ENCODE data around the gene MMP17. TPM values are rescaled to one million over a fixed set of nuclear protein-coding genes. Genes with fewer than 3 reads are reported as not detected.
"Not testable (repeated sequence)": the region's sequence is repeated elsewhere in the genome, so short reads cannot be mapped to it uniquely, and the experiment has no call there.

The MMP17 gene
- total RNA-seq, 2 donors from 2014 or later: not detected

- ATAC-seq: no peak
- peaks cover 6 to 19% of the 10 kb centered on the region in 2 donors for H3K36me3 Mint-ChIP-seq
These were observed 31.2 kb upstream of the MMP17 start for GRCh38 chr12:131796754-131797587.

GRCh38 chr12:131797588-131797934 lies 30.6 kb upstream of the MMP17 start:
- H3K27ac Mint-ChIP-seq: no peak overlapping the region
- H3K9me3 Mint-ChIP-seq: no peaks in the 10 kb centered on the region
- no peak for DNase-seq (ENCODE audit: low spot score in 2 of 2)
- no peak for ATAC-seq
- H3K36me3 Mint-ChIP-seq: peaks cover 6 to 20% of the 10 kb centered on the region in 2 donors

More at GRCh38 chr12:131796754-131797587, 31.2 kb upstream of the MMP17 start:
- Mint-ChIP-seq H3K9me3 (no peaks in the 10 kb centered on the region), H3K27ac (no peak overlapping the region)
- DNase-seq (ENCODE audit: low spot score in 2 of 2): no peak

DNA sequence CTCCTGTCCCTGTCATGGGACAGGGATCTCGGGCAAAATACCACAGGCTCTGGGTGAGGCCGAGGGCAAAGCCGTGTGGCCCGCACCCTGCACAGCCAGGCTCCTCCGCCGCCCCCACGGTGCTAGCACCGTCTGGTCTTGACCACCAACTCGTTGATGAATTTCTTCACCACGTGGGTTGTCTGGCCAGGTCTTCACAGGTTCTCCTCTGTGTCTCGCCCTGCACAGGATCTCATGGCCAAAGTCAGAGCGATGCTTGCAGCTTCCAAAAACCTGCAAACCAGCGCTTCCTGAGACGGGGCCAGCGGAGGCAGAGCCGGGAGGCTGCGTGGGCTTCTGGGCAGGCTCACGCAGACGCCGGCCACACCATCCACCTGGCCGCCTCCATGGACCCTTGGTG lies 29.0 kb upstream of the MMP17 start:
- Mint-ChIP-seq H3K9me3 (no peaks in the 10 kb centered on the region), H3K27ac (peak overlapping the region in 1 of 2 donors; percentile 60), H3K36me3 (peaks cover 6 to 20% of the 10 kb centered on the region in 2 donors)
- no peak for DNase-seq (ENCODE audit: low spot score in 2 of 2)
- no peak for ATAC-seq

DNA sequence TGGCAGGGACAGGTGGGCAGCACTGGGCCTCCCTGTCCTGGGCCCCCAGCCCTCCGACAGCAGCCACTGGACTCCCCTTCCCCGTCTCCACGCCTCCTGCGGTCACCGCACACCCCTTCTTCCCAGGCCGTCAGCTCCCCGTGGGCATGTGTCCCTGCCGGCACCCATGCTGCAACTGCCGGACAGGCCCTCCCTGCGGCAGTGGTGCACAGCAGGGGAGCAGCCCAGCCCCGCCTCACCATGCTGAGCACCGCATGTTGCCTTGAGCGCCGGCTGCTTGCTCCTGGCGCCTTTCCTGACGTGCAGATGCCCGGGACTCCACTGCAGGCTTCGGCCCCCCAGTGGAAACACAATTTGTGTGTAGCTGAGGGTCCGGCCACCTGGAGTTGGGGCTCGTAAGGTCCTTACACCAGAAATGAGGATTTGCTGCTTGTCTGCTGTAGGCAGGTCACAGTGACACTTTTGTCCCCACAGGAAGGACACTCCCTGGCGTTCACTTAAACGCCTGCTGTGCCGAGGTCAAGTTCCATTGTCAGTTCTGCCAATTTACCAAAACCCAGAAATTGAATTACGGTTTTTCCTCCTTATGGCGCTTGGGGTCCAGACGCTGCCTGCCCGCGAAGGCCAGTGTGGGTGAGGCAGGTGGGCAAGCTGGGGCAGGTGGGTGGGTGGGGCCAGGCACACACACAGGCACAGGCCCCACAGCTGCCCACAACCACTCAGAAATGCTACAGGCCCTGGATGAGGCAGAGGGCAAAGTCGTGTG lies 28.2 kb upstream of the MMP17 start:
- peak overlapping the region in 1 of 2 donors; percentile 16 for H3K27ac Mint-ChIP-seq
- H3K9me3 Mint-ChIP-seq: no peaks in the 10 kb centered on the region
- no peak for DNase-seq (ENCODE audit: low spot score in 2 of 2)
- no peak for ATAC-seq
- peaks cover 6 to 20% of the 10 kb centered on the region in 2 donors for H3K36me3 Mint-ChIP-seq

DNA sequence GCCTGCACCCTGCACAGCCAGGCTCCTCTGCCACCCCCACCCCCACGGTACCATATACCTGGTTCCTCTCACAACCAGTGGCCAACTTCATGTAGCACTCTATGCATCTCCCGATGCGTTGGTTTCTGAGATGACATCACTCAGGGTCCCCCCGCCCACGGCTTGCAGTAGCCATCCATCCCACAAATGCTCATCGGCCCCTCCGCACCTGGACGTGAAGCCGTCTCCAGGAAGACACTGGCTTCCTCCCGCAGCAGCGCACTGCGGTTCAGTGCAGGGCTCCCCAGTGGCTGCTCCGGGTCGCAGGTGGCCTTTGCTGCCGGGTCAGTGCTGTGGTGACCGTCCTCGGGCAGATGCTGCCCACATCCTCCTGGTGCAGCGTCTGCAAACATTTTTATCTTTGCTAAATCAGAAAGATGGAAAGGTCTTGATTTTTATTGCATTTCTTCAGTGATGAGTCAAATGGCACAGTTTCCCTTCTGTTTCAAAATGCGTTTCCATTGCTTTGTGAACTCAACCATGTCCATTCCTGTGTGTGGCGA lies 27.5 kb upstream of the MMP17 start:
- H3K27ac Mint-ChIP-seq: peak overlapping the region in 1 of 2 donors; percentile 16
- ATAC-seq: peak in 1 of 2 donors; percentile 45
- no peak for DNase-seq (ENCODE audit: low spot score in 2 of 2)
- H3K9me3 Mint-ChIP-seq: no peaks in the 10 kb centered on the region
- H3K36me3 Mint-ChIP-seq: peaks cover 6 to 20% of the 10 kb centered on the region in 2 donors

DNA sequence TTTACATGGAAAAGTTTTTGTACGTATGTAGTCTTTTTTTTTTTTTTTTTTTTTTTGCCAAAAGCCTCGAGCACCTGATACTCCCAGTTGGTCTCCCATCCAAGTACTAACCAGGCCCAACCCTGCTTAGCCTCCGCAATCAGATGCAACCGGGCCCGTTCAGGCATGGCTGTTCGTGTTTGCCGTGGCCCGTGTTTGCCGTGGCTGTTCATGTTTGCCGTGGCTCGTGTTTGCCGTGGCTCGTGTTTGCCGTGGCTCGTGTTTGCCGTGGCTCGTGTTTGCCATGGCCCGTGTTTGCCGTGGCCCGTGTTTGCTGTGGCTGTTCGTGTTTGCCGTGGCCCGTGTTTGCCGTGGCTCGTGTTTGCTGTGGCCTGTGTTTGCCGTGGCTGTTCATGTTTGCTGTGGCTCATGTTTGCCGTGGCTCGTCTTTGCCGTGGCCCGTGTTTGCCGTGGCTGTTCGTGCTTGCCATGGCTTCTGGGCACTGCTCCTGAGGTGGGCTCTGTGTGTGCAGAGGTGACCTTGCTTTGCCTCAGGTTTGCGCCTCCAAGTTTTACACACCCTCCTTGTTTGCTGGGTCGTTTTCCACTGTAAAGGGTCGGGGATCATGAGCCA lies 26.8 kb upstream of the MMP17 start:
- ATAC-seq: no peak
- H3K27ac Mint-ChIP-seq: no peak overlapping the region
- DNase-seq (ENCODE audit: low spot score in 2 of 2): no peak
- H3K9me3 Mint-ChIP-seq: no peaks in the 10 kb centered on the region
- H3K36me3 Mint-ChIP-seq: peaks cover 6 to 20% of the 10 kb centered on the region in 2 donors

DNA sequence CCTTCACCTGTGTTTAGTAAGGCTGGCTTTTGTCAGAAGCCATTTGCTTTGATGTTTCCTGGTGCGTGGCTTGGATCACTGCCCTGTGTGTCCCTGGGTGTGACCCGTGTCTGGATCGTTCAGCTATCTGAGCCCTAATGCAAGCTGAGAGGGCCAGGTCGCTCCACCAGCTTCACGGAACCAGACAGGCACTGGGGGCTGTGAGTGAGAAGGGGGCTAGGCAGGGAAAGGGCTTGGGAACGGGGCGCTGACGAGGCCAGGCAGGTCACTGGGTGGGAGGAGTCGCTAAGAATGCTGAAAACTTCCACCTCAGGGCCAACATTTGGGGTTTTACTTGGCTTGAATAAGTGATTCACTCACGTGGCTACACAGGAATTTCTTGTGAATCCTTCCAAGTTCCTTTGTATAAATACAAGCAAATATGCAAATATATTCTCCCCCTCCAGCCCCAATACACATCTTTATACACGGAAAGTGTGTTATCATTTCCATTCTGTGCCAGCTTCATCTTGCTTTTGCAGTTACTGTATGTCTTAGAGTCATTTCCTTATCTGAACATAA lies 24.2 kb upstream of the MMP17 start:
- no peak for ATAC-seq
- peak overlapping the region in 1 of 2 donors; percentile 48 for H3K27ac Mint-ChIP-seq

DNA sequence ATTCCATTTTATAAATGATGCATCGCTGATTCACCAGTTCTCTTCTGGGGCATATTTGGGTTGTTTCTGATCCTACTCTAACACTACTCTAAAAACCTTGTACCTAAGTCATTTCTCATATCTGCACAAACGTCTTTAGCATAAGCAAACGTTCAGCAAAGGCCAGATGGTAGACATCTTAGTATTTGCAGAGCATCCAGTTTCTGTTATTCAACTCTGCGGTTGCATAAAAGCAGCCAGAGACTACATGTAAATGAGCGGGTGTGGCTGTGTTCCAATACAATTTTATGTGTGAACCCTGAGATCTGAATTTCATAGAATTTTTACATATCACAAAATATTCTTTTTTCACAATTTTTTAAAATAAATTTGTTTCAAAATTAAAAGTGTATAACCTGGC lies 22.8 kb upstream of the MMP17 start:
- DNase-seq (ENCODE audit: low spot score in 2 of 2) (no peak), ATAC-seq (no peak)
- Mint-ChIP-seq H3K9me3 (no peaks in the 10 kb centered on the region), H3K27ac (no peak overlapping the region), H3K36me3 (peaks cover 0 to 14% of the 10 kb centered on the region in 2 donors)

More for the DNA sequence above, 24.2 kb upstream of the MMP17 start:
- H3K36me3 Mint-ChIP-seq: peaks cover 4 to 18% of the 10 kb centered on the region in 2 donors
- no peaks in the 10 kb centered on the region for H3K9me3 Mint-ChIP-seq
- no peak for DNase-seq (ENCODE audit: low spot score in 2 of 2)

DNA sequence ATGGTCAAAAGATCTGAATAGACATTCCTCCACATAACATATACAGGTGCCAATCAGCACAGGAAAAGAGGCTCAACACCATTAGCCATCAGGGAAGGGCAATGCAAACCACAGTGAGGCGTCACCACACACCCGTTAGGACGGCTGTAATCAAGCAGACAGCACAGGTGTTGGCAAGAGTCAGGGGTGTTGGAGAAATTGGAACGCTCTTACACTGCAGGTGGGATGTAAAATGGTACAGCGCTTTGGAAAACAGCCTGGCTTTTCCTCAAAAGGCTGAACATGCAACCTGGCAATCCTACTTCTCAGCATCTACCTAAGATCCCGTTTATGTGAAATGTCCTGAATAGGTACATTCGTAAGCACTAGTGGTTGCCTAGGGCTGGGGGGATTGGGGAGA lies 21.5 kb upstream of the MMP17 start:
- H3K36me3 Mint-ChIP-seq: peaks cover 2 to 6% of the 10 kb centered on the region in 2 donors
- H3K9me3 Mint-ChIP-seq: peaks cover under 1 to 1% of the 10 kb centered on the region in 2 donors
- no peak overlapping the region for H3K27ac Mint-ChIP-seq
- DNase-seq (ENCODE audit: low spot score in 2 of 2): no peak
- ATAC-seq: no peak

DNA sequence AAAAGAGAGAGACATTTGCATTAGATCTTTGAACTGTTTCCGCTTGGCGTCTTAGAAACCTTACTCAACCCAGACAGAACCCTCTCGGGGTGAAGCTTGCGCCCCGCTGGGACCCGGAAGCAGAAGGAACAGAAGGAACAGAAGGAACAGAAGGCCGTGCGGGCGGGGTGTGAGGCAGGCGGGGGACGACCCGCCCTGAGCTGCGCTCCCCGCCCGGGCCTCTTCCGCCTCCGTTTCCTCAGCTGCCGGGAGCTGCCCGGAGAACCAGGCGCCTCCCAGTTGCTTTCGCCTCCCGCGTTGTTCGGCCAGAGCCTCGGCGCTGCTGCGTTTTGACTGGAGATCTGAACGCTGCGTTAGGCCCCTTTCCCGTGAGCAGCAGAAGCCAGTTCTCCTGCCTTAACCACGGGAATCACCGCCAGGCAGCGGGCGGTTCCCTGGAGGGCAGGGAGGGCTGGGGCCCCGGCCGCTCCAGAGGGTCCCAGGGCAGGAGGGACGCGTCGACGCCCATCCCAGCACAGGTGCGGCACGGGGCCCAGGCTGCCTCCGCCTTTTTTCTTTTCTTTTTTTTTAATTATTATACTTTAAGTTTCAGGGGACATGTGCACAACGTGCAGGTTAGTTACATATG lies 19.3 kb upstream of the MMP17 start:
- peaks cover 16 to 22% of the 10 kb centered on the region in 2 donors for H3K36me3 Mint-ChIP-seq
- DNase-seq (ENCODE audit: low spot score in 2 of 2): no peak
- H3K27ac Mint-ChIP-seq: peak overlapping the region in 1 of 2 donors; percentile 84
- ATAC-seq: peak; percentile 75 to 99
- peaks cover 13 to 14% of the 10 kb centered on the region in 2 donors for H3K9me3 Mint-ChIP-seq

GRCh38 chr12:131809476-131810254 lies 18.5 kb upstream of the MMP17 start:
- Mint-ChIP-seq H3K27ac (peak overlapping the region in 1 of 2 donors; percentile 84), H3K36me3 (peaks cover 17 to 26% of the 10 kb centered on the region in 2 donors), H3K9me3 (peaks cover 13 to 18% of the 10 kb centered on the region in 2 donors)
- not testable (repeated sequence) for ATAC-seq; DNase-seq (ENCODE audit: low spot score in 2 of 2)

GRCh38 chr12:131810726-131811125 lies 17.5 kb upstream of the MMP17 start:
- DNase-seq (ENCODE audit: low spot score in 2 of 2) (no peak), ATAC-seq (no peak)
- peaks cover 17 to 26% of the 10 kb centered on the region in 2 donors for H3K36me3 Mint-ChIP-seq
- H3K27ac Mint-ChIP-seq: peak overlapping the region in 1 of 2 donors; percentile 60
- peaks cover 13 to 18% of the 10 kb centered on the region in 2 donors for H3K9me3 Mint-ChIP-seq

DNA sequence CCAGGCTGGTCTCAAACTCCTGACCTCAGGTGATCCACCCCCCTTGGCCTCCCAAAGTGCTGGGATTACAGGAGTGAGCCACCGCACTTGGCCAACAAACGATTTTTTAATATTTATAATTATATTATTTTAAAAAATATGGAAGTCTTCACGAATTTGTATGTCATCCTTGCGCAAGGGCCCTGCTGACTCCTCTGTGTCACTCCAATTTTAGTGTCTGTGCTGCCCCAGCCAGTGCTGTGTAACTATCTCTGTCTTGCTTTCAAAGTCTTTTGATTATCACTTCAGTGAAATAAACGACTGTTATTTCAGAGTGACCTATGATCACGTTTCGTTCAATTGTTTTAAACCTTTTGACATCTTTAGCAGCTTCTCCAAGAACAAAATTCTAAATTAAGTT lies 13.1 kb upstream of the MMP17 start:
- Mint-ChIP-seq H3K9me3 (peaks cover 13 to 18% of the 10 kb centered on the region in 2 donors), H3K36me3 (peaks cover 17 to 26% of the 10 kb centered on the region in 2 donors), H3K27ac (no peak overlapping the region)
- no peak for ATAC-seq
- no peak for DNase-seq (ENCODE audit: low spot score in 2 of 2)

- DNase-seq (ENCODE audit: low spot score in 2 of 2) (no peak), ATAC-seq (no peak)
- Mint-ChIP-seq H3K9me3 (peaks cover 13 to 18% of the 10 kb centered on the region in 2 donors), H3K36me3 (peaks cover 17 to 26% of the 10 kb centered on the region in 2 donors), H3K27ac (no peak overlapping the region)
These were observed 11.7 kb upstream of the MMP17 start for GRCh38 chr12:131816495-131816894.

- Mint-ChIP-seq H3K27ac (no peak overlapping the region), H3K36me3 (peaks cover 9 to 19% of the 10 kb centered on the region in 2 donors), H3K9me3 (peaks cover 6 to 11% of the 10 kb centered on the region in 2 donors)
- DNase-seq (ENCODE audit: low spot score in 2 of 2): no peak
- no peak for ATAC-seq
These were observed 11.0 kb upstream of the MMP17 start for GRCh38 chr12:131817241-131817640.
